Stimulated activated CD4-positive, alpha-beta T cell treated with anti-CD3 and anti-CD28 coated beads, Interleukin-2, amount 100 ng/mL, for 4 hours (primary cell): ENCODE data around the gene PIN4.
"Not testable (repeated sequence)": the region's sequence is repeated elsewhere in the genome, so short reads cannot be mapped to it uniquely, and the experiment has no call there.

Experiments used
- DNase-seq: peaks from one replicate; pipeline ENCODE4 v3.0.0-alpha.2; 2020; ENCODE audit warnings: low read depth

PIN4 gene

DNA sequence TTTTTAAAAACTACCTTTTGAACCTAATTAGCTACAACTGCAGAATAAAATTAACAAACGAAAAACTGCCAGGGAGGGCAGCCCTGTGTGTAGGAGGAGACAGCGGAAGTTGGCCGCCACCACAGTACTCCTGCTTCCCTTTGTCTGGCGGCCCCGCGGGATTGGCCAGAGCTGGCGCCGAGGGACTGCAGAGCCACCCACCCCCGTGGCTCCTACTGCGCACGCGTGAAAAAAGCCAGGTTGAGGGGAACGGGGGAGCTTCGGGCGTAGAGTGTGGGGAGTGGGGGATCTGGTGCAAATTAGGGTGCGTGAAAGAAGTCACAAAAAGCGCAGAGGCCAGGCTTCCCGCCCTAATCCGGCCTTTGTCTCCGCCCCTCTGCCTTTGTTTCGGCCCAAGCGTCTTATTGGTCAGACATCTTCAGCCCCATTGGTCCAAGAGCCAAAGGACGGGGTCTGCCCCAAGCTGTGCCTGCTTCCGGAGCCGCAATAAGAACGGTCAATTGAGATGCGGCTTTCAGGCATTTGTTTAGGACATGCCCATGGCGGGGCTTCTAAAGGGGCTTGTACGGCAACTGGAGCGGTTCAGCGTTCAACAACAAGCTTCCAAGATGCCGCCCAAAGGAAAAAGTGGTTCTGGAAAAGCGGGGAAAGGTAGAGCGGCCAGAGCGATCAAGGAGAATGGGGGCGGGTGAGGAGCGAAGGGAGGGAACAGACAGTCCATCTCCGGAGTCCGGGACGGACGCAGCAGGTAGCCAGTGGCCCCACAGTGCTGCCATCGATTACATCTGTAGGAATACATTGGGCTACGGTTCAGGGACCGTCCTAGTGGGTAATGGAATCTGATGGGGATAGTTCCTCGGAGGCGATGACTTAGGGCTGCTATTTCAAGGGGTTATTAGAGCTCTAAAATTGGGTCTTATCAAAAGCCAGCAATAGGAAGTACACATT, at the start of gene PIN4:
PIN4 (plus strand) TSS at position 580 of the 948 bp plus-strand sequence; CDS start at position 609, 29 bp downstream.
- DNase-seq, result peak; percentile 71

- DNase-seq, result no peak
These were observed 49.1 kb upstream of the PIN4 start for GRCh38 chrX:72132456-72132855.

DNA sequence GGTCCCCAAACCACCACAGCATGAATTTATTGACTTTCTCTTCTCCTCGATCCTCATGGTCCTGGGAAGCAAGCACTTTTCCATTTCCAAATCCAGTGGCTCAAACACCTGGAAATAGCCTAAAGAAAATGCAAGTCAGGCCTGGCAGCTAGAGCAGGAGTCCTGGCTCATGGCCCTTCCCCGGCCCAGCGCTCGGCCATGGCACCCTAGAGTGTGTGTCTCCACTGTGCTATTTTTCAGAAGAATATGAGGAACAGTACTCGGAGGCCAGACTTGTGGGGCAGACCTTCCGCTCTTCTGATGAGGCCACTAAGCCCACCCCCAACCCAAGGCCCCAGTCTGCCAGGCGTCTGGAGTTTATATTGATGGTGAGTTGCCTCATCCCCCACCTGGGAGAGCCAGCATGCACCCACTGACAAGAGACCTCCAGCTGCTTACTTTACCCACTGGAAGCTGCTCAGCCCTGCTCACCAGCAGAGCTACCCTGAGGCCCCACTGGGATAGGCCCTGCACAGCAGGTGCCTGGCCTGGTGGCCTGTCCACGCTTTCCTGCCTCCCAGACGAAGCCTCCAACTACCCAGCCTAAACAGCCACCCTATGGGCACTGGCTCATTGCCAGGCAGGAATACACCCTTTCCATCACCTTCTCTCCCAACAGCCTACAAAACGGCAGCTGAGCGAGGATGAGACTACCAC, 47.6 kb upstream of the PIN4 start:
- no peak for DNase-seq

- DNase-seq, result no peak
These were observed 43.6 kb upstream of the PIN4 start for GRCh38 chrX:72137846-72138495.

DNA sequence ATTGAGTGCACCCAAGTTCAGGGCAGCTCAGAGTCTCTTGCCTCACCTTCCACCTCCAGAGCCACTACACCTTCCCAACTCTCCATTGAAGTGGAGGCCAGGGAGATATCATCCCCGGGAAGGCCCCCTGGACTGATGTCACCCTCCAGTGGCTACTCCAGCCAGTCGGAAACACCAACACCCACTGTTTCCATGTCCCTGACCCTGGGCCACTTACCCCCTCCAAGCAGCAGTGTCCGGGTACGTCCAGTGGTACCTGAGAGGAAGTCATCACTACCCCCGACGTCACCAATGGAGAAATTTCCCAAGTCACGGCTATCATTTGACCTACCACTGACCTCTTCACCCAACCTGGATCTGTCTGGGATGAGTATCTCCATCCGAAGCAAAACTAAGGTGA, 42.0 kb upstream of the PIN4 start:
- DNase-seq, result no peak

DNA sequence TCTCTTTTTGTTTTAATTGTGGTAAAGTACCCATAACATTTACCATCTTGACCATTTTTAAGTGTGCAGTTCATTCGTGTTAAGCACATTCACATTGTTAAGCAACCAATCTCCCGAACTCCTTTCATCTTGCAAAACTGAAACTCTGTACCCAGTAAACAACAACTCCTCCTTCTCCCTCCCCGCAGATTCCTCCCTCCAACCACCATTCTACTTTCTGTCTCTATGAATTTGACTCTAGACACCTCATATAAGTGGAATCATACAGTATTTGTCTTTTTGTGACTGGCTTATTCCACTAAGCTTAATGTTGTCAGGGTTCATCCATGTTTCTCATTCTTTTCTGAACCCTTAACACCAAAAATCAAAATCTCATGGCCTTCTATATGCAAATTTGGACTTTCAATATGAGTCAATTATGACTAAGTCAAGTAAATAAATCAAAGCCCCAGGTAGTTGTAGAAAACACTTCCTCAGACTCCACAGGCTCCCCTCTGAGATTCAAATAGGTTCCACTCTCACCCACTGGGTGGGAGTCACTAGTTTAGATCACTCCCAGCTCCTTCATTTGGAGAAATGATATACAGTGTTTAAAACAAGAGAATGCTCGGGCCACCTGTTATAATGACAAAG, 40.1 kb upstream of the PIN4 start:
- no peak for DNase-seq

DNA sequence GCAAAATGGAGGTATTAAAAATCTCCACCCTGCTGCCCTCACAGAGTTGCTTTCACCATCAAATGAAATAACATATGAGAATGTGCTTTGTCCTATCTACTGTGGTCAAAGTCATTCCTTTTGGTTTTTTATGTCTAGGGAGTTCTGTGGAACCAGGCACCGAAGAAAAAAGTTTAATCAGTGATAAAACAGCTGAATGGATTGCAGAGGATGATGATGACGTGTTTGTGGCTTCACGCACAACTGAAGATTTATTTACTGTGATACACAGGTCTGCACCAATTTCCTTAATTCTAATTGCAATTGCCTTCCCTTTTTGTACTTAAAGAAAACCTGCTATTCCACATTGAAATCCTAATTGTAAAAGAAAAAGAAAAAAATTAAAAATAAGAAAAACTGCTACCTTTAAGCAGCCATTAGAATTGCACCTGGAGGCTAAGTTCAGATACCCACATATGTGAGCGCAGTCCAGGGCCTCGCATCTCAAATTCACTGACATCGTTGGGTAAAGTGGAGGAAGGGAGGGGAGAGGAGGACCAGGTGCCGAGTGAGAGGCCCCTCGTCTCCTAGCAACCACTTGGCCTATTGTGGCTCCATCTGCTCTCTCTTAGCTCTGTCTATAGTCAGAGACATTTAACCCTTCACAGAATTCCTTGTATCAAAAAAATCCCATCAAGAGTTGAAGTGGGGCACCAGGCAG, 39.3 kb upstream of the PIN4 start:
- DNase-seq, result no peak

- DNase-seq, result no peak
These were observed 38.6 kb upstream of the PIN4 start for GRCh38 chrX:72142794-72143608.

- DNase-seq, result no peak
These were observed 38.0 kb upstream of the PIN4 start for GRCh38 chrX:72143609-72143907.

DNA sequence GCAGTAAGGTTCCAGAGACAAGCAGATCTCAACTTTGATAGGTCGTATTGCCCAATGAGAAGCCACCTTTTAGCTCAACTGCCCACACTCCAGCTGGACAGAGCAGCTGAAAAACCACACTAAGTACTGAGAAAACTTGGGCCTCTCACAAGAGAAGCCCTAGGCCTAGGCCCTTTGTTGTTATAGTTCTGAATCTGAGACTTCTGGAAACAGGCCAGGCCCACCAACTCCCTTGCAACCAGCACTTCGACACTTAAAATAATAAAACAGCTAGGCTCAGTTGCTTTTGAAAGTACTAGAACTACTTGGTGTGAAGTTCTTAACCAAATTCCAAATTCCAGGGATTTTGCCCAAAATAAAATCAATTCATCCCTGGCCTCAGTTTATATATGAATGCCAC, 36.4 kb upstream of the PIN4 start:
- no peak for DNase-seq

DNA sequence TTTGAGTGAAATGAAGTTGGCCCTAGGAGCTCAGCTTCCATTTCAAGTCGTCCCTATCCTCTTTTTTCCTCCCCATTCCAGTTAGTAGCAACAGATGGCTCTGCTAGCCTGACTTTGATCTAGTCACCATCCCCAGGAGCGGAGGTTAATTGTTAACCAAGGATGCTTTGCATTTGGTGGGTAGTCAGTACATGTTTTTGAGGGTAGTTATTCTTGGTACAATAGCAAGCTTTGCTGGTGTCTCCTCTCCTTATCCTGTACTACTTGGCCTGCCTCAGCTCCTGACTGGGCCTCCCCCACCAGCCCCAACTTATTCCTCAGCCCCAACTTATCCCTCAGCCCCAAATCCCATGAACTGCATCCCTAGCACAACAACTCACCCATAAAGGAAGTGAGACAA, 35.0 kb upstream of the PIN4 start:
- DNase-seq, result no peak

DNA sequence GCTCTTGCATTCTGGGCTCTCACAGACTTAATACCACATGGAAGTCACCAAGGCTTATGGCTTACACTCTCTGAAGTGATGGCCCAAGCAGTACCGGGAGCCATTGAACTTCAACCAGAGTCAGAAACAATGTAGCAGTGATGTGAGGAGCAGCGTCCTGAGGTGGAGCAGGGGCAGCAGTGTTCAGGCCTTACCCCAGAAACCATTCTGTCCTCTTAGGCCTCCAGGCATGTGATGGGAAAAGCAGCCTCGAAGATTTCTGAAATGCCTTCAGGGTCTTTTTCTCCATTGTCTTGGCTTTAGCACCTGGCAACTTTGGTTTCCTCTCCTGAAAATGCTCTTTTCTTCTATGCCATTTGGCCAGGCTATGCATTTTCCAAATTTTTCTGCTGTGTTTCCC, 22.8 kb upstream of the PIN4 start:
- no peak for DNase-seq

DNA sequence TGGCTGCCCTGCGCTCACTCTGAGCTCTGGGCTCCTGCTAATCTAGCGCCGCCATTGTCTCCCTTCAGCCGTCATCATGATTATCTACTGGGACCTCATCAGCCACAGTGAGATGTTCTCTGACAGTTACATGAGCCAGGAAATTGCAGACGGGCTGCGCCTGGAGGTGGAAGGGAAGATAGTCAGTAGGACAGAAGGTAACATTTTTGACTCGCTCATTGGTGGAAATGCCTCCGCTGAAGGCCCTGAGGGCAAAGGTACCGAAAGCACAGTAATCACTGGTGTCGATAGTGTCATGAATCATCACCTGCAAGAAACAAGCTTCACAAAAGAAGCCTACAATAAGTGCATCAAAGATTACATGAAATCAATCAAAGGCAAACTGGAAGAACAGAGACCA, 21.8 kb upstream of the PIN4 start:
- DNase-seq, result no peak

DNA sequence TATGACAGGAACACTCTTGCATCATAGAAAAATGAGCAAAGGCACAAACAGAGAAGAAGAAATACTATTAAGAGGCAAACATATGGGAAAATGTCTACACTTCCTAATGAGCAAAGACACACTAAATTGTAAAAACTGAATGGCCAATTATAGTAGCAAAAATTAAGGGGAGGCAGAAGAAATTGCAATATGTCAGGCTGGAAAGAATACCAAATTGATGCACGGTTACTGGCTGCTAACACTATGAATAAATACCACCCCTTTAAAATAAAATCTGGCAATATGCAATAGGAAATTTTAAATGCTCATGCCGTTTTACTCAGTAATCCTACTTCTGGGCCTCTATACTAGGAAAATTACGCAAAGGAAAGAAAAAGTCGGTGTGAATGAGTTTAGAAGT, 16.0 kb upstream of the PIN4 start:
- no peak for DNase-seq

DNA sequence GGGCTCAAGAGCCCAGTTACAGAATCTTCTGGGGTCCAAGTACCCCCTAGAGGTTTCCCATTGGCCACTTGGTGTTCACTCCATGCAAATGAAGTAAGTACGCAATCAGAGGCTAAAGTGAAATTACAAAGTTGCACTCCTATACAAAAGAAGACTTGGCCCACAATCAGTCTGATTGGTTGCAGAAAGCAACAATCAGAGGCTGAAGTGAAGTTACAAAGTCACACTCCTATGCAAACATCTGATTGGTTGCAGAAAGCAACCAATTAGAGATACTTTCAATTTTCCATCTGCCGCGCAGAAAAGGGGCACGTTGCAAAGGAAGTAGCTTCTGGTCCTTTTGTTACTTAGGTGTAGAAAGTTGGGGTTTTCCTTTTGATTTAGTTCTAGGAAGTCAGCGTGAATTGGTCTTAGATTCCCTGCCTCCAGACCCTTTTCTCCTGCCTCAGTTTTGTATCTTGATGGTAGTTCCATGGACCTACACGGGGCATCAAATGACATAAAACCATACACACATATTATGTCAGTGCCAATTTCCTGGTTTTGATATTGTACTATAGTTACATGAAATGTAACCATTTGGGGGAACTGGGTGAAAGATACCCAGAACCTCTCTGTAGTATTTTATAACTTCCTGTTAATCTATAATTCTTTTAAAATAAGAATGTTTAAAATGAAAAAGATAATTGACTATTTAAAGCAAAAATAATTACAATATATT, 12.4 kb upstream of the PIN4 start:
- DNase-seq, result peak; percentile 4

DNA sequence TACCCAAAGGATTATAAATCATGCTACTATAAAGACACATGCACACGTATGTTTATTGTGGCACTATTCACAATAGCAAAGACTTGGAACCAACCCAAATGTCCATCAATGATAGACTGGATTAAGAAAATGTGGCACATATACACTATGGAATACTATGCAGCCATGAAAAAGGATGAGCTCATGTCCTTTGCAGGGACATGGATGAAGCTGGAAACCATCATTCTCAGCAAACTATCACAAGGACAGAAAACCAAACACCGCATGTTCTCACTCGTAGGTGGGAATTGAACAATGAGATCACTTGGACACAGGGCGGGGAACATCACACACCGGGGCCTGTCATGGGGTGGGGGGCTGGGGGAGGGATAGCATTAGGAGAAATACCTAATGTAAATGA, 5.3 kb upstream of the PIN4 start:
- not testable (repeated sequence) for DNase-seq

- no peak for DNase-seq
These were observed 4.6 kb upstream of the PIN4 start for GRCh38 chrX:72176981-72177380.

GRCh38 chrX:72180539-72180938, 1.0 kb upstream of the PIN4 start:
- DNase-seq, result no peak

DNA sequence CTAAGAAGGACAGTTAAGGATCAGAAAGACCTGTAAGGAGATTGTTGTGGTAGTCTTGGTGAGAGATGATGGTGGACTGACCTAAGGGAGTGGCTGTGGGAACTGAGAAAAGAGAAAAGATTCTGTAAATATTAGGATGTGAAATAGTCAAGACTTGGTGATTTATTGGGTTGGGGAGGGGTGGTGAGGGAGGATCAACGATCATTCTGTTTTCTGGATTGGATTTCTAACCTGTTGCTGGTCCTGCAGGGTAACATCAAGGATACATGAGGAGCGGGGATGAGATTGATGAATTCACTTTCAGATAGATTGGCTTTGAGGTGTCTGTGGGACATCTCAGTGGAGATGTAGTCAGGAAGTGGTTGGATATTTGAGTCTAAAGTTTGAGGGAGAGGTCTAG, 1.4 kb downstream of the PIN4 start:
- no peak for DNase-seq

GRCh38 chrX:72201836-72202536, 20.4 kb downstream of the PIN4 start:
- DNase-seq, result no peak
